IPS DF 19.7 (cell line): ENCODE measurements around the gene CXCR6.

Experiments
- DNase-seq: peaks from one replicate; pipeline ENCODE4 v3.0.0-alpha.2; 2013; ENCODE audit warnings: low read depth, low spot score

CXCR6 gene

GRCh38 chr3:45948311-45948781 is 5.1 kb downstream of the CXCR6 start:
- no peak for DNase-seq

- DNase-seq = no peak
Measured at GRCh38 chr3:45948881-45949280, 5.6 kb downstream of the CXCR6 start.

GRCh38 chr3:45949432-45949831 is 6.2 kb downstream of the CXCR6 start:
- DNase-seq = no peak

- no peak for DNase-seq
Measured at GRCh38 chr3:45950131-45950530, 6.9 kb downstream of the CXCR6 start.

- DNase-seq = no peak
Measured at GRCh38 chr3:45950686-45951600, 7.7 kb downstream of the CXCR6 start.

GRCh38 chr3:45951946-45952345 is 8.7 kb downstream of the CXCR6 start:
- DNase-seq = no peak

- DNase-seq = no peak
Measured at GRCh38 chr3:45952456-45952855, 9.2 kb downstream of the CXCR6 start.

- no peak for DNase-seq
Measured at GRCh38 chr3:45953536-45953935, 10.3 kb downstream of the CXCR6 start.

GRCh38 chr3:45954306-45954705 is 11.0 kb downstream of the CXCR6 start:
- DNase-seq = no peak

GRCh38 chr3:45955017-45955647 is 11.9 kb downstream of the CXCR6 start:
- no peak for DNase-seq

- no peak for DNase-seq
Measured at GRCh38 chr3:45955706-45956105, 12.4 kb downstream of the CXCR6 start.

- DNase-seq = no peak
Measured at GRCh38 chr3:45957586-45957985, 14.3 kb downstream of the CXCR6 start.

- no peak for DNase-seq
Measured at GRCh38 chr3:45958321-45958791, 15.1 kb downstream of the CXCR6 start.

GRCh38 chr3:45959201-45959600 is 15.9 kb downstream of the CXCR6 start:
- no peak for DNase-seq

GRCh38 chr3:45960289-45960688 is 17.0 kb downstream of the CXCR6 start:
- DNase-seq = no peak

- DNase-seq = no peak
Measured at GRCh38 chr3:45962033-45962432, 18.8 kb downstream of the CXCR6 start.

- no peak for DNase-seq
Measured at GRCh38 chr3:45964139-45964538, 20.9 kb downstream of the CXCR6 start.

GRCh38 chr3:45965253-45965652 is 22.0 kb downstream of the CXCR6 start:
- no peak for DNase-seq

- no peak for DNase-seq
Measured at GRCh38 chr3:45965653-45966052, 22.4 kb downstream of the CXCR6 start.

GRCh38 chr3:45966371-45966791 is 23.1 kb downstream of the CXCR6 start:
- DNase-seq = no peak

GRCh38 chr3:45966950-45967640 is 23.8 kb downstream of the CXCR6 start:
- DNase-seq = no peak

GRCh38 chr3:45967724-45968123 is 24.5 kb downstream of the CXCR6 start:
- DNase-seq = no peak
